Activated naive CD8-positive, alpha-beta T cell treated with anti-CD3 and anti-CD28 coated beads for 36 hours (primary cell): ENCODE data around the gene TEC. TPM values are rescaled to one million over a fixed set of nuclear protein-coding genes. Genes with fewer than 3 reads are reported as not detected.
A peak's percentile ranks its signal among the peaks of the same experiment; 100 is the strongest.

Source experiments
- DNase-seq: peaks from one replicate; pipeline ENCODE4 v3.0.0; 2021
- H3K27ac Mint-ChIP-seq: one replicate; pipeline ENCODE4 v1.8.0; 2022; ENCODE audit warnings: mild to moderate bottlenecking, moderate library complexity, mixed read lengths
- H3K27me3 Mint-ChIP-seq: one replicate; pipeline ENCODE4 v1.8.0; 2022; ENCODE audit warnings: mild to moderate bottlenecking, mixed read lengths
- H3K36me3 Mint-ChIP-seq: one replicate; pipeline ENCODE4 v1.8.0; 2021; ENCODE audit warnings: mild to moderate bottlenecking, mixed read lengths
- H3K4me1 Mint-ChIP-seq: one replicate; pipeline ENCODE4 v1.8.0; 2021; ENCODE audit warnings: mixed read lengths
- H3K4me3 Mint-ChIP-seq: one replicate; pipeline ENCODE4 v1.8.0; 2022; ENCODE audit warnings: mild to moderate bottlenecking, moderate library complexity, mixed read lengths
- H3K9me3 Mint-ChIP-seq: one replicate; pipeline ENCODE4 v1.8.0; 2022; ENCODE audit warnings: mixed read lengths
- total RNA-seq, 2 experiments: library from RNA; stranded (reverse); gene quantifications; one replicate each; pipeline ENCODE4 v1.2.3, GENCODE V29; 2021

The TEC gene
- total RNA-seq, 2 experiments from 2014 or later = 3.4 to 3.9 TPM

- peak overlapping the region; percentile 84 for H3K27ac Mint-ChIP-seq
- H3K27me3 Mint-ChIP-seq = no peaks in the 10 kb centered on the region
- peaks cover 42% of the 10 kb centered on the region for H3K4me1 Mint-ChIP-seq
- peak overlapping the region; percentile 14 for H3K4me3 Mint-ChIP-seq
- peaks cover 26% of the 10 kb centered on the region for H3K36me3 Mint-ChIP-seq
- DNase-seq = no peak
- H3K9me3 Mint-ChIP-seq = peaks cover 5% of the 10 kb centered on the region
These were observed 166.0 kb downstream of the TEC start for GRCh38 chr4:48103483-48104139.

DNA sequence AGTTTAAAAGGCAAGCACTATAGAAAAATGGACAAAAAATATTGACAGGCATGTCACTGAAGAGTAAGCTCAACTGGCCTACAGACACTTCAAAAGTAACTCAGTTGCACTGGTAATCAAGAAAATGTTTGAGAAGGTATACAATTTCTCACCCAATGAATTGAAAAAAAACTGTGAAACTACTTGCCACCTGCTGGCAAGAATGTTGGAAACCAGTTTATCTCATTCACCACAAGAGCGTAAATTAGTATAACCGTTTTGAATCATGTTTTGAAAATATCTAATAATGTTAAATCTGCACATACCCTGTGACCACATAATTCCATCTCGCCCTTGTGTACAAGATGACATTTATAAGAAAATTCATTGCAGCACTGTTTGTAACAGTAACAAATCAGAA is 167.3 kb downstream of the TEC start:
- no peaks in the 10 kb centered on the region for H3K27me3 Mint-ChIP-seq
- no peak for DNase-seq
- peaks cover 41% of the 10 kb centered on the region for H3K4me1 Mint-ChIP-seq
- H3K9me3 Mint-ChIP-seq = peaks cover 5% of the 10 kb centered on the region
- H3K36me3 Mint-ChIP-seq = peaks cover 28% of the 10 kb centered on the region
- H3K27ac Mint-ChIP-seq = peak overlapping the region; percentile 25
- no peak overlapping the region for H3K4me3 Mint-ChIP-seq

GRCh38 chr4:48100256-48100655 is 169.4 kb downstream of the TEC start:
- Mint-ChIP-seq H3K27ac (no peak overlapping the region), H3K4me1 (peaks cover 33% of the 10 kb centered on the region), H3K36me3 (peaks cover 22% of the 10 kb centered on the region), H3K27me3 (no peaks in the 10 kb centered on the region), H3K9me3 (peaks cover 5% of the 10 kb centered on the region), H3K4me3 (no peak overlapping the region)
- DNase-seq = no peak

DNA sequence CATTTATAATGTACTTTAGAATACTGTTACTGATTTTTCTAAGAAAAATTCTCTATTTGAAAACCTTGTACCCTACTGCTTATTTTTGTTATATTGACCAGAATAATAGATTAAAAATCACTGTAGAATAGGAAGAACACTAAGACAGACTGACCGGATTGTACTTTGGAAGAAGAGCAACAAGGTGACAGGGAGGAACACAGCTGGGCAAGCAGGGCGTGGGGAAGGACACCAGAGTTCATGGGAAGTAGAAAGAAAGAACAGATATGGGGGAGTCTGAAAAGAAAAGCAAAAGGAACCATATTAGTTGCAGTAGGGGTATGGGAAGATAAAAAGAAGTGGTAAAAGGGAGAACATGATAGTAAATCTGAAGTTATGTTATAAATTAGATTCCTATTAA is 174.2 kb downstream of the TEC start:
- DNase-seq = no peak
- peak overlapping the region; percentile 3 for H3K27ac Mint-ChIP-seq
- H3K27me3 Mint-ChIP-seq = no peaks in the 10 kb centered on the region
- no peaks in the 10 kb centered on the region for H3K9me3 Mint-ChIP-seq
- H3K4me1 Mint-ChIP-seq = peaks cover 30% of the 10 kb centered on the region
- peaks cover 21% of the 10 kb centered on the region for H3K36me3 Mint-ChIP-seq
- no peak overlapping the region for H3K4me3 Mint-ChIP-seq

DNA sequence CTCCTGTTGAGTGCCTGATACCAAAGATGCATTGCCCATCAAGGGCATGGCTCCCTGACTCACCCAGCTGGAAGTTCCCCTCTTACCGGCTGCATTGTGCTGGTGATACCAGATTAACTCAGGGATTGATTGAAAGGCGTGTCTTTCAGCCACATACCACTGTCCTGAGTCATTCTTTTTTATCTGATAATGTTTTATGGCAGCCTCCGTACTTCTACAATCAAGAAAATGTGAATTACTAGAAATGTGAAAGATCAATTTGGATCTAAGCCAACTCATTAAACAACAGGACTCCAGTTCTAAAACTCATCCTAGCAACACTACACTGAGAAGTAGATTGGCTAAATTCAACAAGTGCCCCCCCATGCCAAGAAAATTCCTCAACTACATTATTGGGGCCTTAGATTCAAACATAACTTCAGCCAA is 175.6 kb downstream of the TEC start:
- H3K4me3 Mint-ChIP-seq = no peak overlapping the region
- DNase-seq = peak; percentile 28
- H3K27ac Mint-ChIP-seq = peak overlapping the region; percentile 59
- H3K4me1 Mint-ChIP-seq = peaks cover 23% of the 10 kb centered on the region
- H3K36me3 Mint-ChIP-seq = peaks cover 14% of the 10 kb centered on the region
- no peaks in the 10 kb centered on the region for H3K27me3 Mint-ChIP-seq
- no peaks in the 10 kb centered on the region for H3K9me3 Mint-ChIP-seq

- no peak for DNase-seq
- Mint-ChIP-seq H3K27me3 (no peaks in the 10 kb centered on the region), H3K4me3 (no peak overlapping the region), H3K9me3 (no peaks in the 10 kb centered on the region), H3K36me3 (peaks cover 12% of the 10 kb centered on the region), H3K4me1 (peaks cover 36% of the 10 kb centered on the region), H3K27ac (no peak overlapping the region)
These were observed 179.0 kb downstream of the TEC start for GRCh38 chr4:48090621-48091020.

DNA sequence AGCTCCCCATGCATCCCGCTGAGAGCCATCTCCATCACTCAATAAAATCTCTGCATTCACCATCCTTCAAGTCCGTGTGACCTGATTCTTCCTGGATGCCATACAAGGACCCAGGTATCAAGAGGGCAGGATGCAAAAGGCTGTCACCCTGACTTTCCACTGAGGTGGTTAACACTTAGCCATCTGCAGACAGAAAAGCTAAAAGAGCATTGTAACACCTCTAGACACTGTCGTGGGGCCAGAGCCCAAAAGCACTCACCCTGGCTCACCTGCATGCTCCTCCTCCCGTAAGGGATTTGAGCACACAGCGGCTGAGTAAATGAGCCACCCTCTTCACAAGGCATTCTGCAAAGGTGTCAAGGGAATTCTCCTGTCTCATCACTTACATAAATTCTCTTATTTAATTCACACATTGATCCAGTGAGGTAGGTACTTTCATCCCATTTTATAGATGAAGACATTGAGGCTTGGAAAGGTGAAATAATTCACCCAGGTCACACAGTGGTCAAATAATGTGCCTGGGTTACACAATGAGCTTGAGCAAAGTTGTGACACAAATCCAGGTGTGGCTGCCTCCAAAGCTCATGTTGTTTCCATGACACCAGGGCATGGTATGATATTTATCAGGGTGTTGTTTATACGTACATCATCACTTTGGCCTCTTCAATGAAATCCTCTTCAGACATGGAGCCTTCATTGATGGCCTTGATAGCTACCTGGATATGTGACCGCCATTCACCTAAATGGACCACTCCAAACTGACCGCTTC is 183.6 kb downstream of the TEC start:
- H3K27ac Mint-ChIP-seq = peak overlapping the region; percentile 65
- peaks cover 37% of the 10 kb centered on the region for H3K4me1 Mint-ChIP-seq
- no peaks in the 10 kb centered on the region for H3K27me3 Mint-ChIP-seq
- H3K36me3 Mint-ChIP-seq = peaks cover 7% of the 10 kb centered on the region
- H3K9me3 Mint-ChIP-seq = no peaks in the 10 kb centered on the region
- no peak for DNase-seq
- no peak overlapping the region for H3K4me3 Mint-ChIP-seq

Other genes with a start within 250 kb of the TEC start
- 10 to 100 TPM; 13.3 to 14.2 TPM for gene TXK, start 135.6 kb downstream of the TEC start, total RNA-seq
- gene SLAIN2, start 71.7 kb upstream of the TEC start, total RNA-seq = 10 to 100 TPM; 62.0 to 66.3 TPM
- gene SLC10A4, start 213.5 kb upstream of the TEC start, total RNA-seq = not detected
- gene ZAR1, start 220.4 kb upstream of the TEC start, total RNA-seq = not detected